ENCODE measurements around the gene DEUP1.

DEUP1 gene

DNA sequence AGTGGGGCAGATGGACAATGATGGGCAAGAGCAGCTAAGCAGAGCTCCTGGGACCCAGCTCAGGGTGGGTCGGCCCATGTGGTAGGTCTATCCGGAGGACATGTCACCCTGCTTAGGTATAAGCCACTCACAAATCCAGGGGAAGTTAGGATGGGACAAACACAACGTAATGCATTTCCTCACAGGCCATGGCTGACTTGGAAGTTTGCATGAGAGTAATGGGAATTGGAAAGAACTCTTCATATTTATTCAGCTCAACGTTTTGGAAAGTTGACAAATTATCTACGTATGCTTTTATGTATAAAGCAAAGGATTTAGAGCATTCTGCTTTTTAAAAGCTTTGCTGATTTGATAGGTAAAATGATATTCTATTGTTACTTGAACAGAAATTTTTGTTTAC is 137.7 kb downstream of the DEUP1 start:
- no peak for ATAC-seq
- TF ChIP-seq, protein P1, sequence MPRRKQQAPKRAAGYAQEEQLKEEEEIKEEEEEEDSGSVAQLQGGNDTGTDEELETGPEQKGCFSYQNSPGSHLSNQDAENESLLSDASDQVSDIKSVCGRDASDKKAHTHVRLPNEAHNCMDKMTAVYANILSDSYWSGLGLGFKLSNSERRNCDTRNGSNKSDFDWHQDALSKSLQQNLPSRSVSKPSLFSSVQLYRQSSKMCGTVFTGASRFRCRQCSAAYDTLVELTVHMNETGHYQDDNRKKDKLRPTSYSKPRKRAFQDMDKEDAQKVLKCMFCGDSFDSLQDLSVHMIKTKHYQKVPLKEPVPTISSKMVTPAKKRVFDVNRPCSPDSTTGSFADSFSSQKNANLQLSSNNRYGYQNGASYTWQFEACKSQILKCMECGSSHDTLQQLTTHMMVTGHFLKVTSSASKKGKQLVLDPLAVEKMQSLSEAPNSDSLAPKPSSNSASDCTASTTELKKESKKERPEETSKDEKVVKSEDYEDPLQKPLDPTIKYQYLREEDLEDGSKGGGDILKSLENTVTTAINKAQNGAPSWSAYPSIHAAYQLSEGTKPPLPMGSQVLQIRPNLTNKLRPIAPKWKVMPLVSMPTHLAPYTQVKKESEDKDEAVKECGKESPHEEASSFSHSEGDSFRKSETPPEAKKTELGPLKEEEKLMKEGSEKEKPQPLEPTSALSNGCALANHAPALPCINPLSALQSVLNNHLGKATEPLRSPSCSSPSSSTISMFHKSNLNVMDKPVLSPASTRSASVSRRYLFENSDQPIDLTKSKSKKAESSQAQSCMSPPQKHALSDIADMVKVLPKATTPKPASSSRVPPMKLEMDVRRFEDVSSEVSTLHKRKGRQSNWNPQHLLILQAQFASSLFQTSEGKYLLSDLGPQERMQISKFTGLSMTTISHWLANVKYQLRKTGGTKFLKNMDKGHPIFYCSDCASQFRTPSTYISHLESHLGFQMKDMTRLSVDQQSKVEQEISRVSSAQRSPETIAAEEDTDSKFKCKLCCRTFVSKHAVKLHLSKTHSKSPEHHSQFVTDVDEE (CRISPR knock-in tag; IDR thresholded peaks at IDR 0.05) = no peak
- TF ChIP-seq ZFP30 (CRISPR knock-in tag; IDR thresholded peaks at IDR 0.05) = no peak
- TF ChIP-seq ISL1 (CRISPR knock-in tag; IDR thresholded peaks at IDR 0.05) = no peak
- TF ChIP-seq, protein P2, sequence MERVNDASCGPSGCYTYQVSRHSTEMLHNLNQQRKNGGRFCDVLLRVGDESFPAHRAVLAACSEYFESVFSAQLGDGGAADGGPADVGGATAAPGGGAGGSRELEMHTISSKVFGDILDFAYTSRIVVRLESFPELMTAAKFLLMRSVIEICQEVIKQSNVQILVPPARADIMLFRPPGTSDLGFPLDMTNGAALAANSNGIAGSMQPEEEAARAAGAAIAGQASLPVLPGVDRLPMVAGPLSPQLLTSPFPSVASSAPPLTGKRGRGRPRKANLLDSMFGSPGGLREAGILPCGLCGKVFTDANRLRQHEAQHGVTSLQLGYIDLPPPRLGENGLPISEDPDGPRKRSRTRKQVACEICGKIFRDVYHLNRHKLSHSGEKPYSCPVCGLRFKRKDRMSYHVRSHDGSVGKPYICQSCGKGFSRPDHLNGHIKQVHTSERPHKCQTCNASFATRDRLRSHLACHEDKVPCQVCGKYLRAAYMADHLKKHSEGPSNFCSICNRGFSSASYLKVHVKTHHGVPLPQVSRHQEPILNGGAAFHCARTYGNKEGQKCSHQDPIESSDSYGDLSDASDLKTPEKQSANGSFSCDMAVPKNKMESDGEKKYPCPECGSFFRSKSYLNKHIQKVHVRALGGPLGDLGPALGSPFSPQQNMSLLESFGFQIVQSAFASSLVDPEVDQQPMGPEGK (CRISPR knock-in tag; IDR thresholded peaks at IDR 0.05; ENCODE audit: borderline replicate concordance) = no peak
- TF ChIP-seq ZC3H10 (CRISPR knock-in tag; IDR thresholded peaks at IDR 0.05) = no peak
- TF ChIP-seq SNAI2 (CRISPR knock-in tag; IDR thresholded peaks at IDR 0.05) = no peak
- no peak for TF ChIP-seq ZNF565 (CRISPR knock-in tag; conservative IDR thresholded peaks at IDR 0.05; ENCODE audit: low read depth)
- no peak for TF ChIP-seq ZNF8 (CRISPR knock-in tag; IDR thresholded peaks at IDR 0.05)
- TF ChIP-seq BACH2 (CRISPR knock-in tag; IDR thresholded peaks at IDR 0.05; ENCODE audit: borderline replicate concordance) = no peak
- no peak for TF ChIP-seq ZNF70 (CRISPR knock-in tag; IDR thresholded peaks at IDR 0.05)
- no peak for TF ChIP-seq TCF4 (CRISPR knock-in tag; IDR thresholded peaks at IDR 0.05; ENCODE audit: borderline replicate concordance)

DNA sequence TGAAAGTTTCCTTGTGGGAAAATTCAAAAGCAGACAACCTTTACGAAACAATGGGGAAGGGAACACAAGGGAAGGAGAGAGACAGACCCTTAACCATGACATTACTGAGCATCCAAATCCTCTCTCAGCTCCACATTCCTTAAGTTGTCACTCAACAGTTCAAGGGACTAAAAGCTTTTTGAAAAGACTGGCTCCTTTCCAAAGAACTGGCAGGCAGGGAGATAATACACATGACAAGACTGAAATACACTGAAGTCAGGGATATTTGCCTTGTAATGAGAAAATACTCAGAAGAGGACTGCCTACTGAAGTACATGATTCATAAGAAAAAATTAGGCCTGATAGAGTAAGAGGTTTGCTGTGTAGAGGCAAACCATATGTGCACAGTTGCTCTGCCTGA is 143.6 kb downstream of the DEUP1 start:
- ATAC-seq = no peak

DNA sequence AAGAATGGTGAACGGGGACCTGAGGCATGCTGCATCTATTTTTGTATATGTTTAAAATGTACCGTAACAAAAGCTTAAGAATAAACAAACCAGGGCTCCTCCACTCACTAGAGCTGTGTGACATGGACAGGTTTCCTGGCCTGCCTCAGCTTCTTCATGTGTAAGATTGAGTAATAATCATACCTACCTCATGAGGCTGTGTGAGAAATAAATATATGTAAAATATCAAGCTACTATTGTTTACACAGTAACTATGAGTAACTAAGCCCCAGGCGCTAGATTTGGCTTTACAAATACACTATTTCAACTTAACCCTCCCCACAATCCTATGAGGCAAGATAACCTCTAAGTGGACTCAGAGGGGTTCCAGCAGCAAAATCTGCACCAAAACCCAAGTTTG is 146.3 kb downstream of the DEUP1 start:
- no peak for TF ChIP-seq ESRRG (CRISPR knock-in tag; IDR thresholded peaks at IDR 0.05)
- TF ChIP-seq, protein P2 (CRISPR knock-in tag; IDR thresholded peaks at IDR 0.05; ENCODE audit: borderline replicate concordance) = no peak
- ATAC-seq = no peak

More for the DNA sequence above, 143.6 kb downstream of the DEUP1 start:
- TF ChIP-seq, protein P3, sequence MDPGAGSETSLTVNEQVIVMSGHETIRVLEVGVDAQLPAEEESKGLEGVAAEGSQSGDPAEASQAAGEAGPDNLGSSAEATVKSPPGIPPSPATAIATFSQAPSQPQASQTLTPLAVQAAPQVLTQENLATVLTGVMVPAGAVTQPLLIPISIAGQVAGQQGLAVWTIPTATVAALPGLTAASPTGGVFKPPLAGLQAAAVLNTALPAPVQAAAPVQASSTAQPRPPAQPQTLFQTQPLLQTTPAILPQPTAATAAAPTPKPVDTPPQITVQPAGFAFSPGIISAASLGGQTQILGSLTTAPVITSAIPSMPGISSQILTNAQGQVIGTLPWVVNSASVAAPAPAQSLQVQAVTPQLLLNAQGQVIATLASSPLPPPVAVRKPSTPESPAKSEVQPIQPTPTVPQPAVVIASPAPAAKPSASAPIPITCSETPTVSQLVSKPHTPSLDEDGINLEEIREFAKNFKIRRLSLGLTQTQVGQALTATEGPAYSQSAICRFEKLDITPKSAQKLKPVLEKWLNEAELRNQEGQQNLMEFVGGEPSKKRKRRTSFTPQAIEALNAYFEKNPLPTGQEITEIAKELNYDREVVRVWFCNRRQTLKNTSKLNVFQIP (CRISPR knock-in tag; IDR thresholded peaks at IDR 0.05; ENCODE audit: borderline replicate concordance, low read depth) = no peak
- TF ChIP-seq, protein P4, sequence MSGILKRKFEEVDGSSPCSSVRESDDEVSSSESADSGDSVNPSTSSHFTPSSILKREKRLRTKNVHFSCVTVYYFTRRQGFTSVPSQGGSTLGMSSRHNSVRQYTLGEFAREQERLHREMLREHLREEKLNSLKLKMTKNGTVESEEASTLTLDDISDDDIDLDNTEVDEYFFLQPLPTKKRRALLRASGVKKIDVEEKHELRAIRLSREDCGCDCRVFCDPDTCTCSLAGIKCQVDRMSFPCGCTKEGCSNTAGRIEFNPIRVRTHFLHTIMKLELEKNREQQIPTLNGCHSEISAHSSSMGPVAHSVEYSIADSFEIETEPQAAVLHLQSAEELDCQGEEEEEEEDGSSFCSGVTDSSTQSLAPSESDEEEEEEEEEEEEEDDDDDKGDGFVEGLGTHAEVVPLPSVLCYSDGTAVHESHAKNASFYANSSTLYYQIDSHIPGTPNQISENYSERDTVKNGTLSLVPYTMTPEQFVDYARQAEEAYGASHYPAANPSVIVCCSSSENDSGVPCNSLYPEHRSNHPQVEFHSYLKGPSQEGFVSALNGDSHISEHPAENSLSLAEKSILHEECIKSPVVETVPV (CRISPR knock-in tag; IDR thresholded peaks at IDR 0.05) = no peak
- TF ChIP-seq TOX (CRISPR knock-in tag; IDR thresholded peaks at IDR 0.05; ENCODE audit: borderline replicate concordance) (no peak), ZNF8 (CRISPR knock-in tag; IDR thresholded peaks at IDR 0.05) (no peak), CSDC2 (CRISPR knock-in tag; IDR thresholded peaks at IDR 0.05) (no peak), ZFP30 (CRISPR knock-in tag; IDR thresholded peaks at IDR 0.05) (no peak), ESRRG (CRISPR knock-in tag; IDR thresholded peaks at IDR 0.05) (no peak)
- TF ChIP-seq, protein P1 (CRISPR knock-in tag; IDR thresholded peaks at IDR 0.05) = no peak
